SK-N-SH treated with all-trans-retinoic acid at 6 μM for 48 hours (cell line): ENCODE data around the gene DBNDD1.

ENCODE experiments used
- ATAC-seq: fragments of 200-7000 bp; cut with Tn5 transposase; 3 replicates; pipeline ENCODE4 v1.9.1; 2020; ENCODE audit warnings: mild to moderate bottlenecking, moderate library complexity
- BACH2 ChIP-seq: fragments of 250-450 bp; sonication (Bioruptor Pico); IDR thresholded peaks from 2 replicates; pipeline ENCODE4 v1.9.0; 2021; ENCODE audit warnings: mild to moderate bottlenecking, borderline replicate concordance
- CREB5 ChIP-seq: fragments of 250-450 bp; sonication (Bioruptor Pico); IDR thresholded peaks from 2 replicates; pipeline ENCODE4 v1.5.1; 2020; ENCODE audit warnings: low read depth, mild to moderate bottlenecking, moderate library complexity
- CSDC2 ChIP-seq: fragments of 250-450 bp; sonication (Bioruptor Pico); IDR thresholded peaks from 2 replicates; pipeline ENCODE4 v1.5.0; 2020; ENCODE audit warnings: mild to moderate bottlenecking, moderate library complexity
- CSRNP3 ChIP-seq: fragments of 250-450 bp; sonication (Bioruptor Pico); IDR thresholded peaks from 2 replicates; pipeline ENCODE4 v1.5.1; 2021; ENCODE audit warnings: mild to moderate bottlenecking, moderate library complexity
- PATZ1 ChIP-seq: fragments of 250-450 bp; sonication (Bioruptor Pico); IDR thresholded peaks from 2 replicates; pipeline ENCODE4 v1.8.0; 2020; ENCODE audit warnings: mild to moderate bottlenecking, moderate library complexity, borderline replicate concordance
- POU6F1 ChIP-seq: fragments of 250-450 bp; sonication (Bioruptor Pico); IDR thresholded peaks from 2 replicates; pipeline ENCODE4 v1.8.0; 2021; ENCODE audit warnings: low read depth, mild to moderate bottlenecking, moderate library complexity, borderline replicate concordance
- PPARA ChIP-seq: fragments of 250-450 bp; sonication (Bioruptor Pico); IDR thresholded peaks from 2 replicates; pipeline ENCODE4 v1.5.0; 2020; ENCODE audit warnings: mild to moderate bottlenecking, borderline replicate concordance
- RARB ChIP-seq: fragments of 250-450 bp; sonication (Bioruptor Pico); IDR thresholded peaks from 2 replicates; pipeline ENCODE4 v1.8.0; 2021; ENCODE audit warnings: mild to moderate bottlenecking, moderate library complexity
- SNAI2 ChIP-seq: fragments of 250-450 bp; sonication (Bioruptor Pico); IDR thresholded peaks from 2 replicates; pipeline ENCODE4 v1.5.0; 2020; ENCODE audit warnings: mild to moderate bottlenecking, moderate library complexity
- TOX ChIP-seq: fragments of 250-450 bp; sonication (Bioruptor Pico); IDR thresholded peaks from 2 replicates; pipeline ENCODE4 v1.8.0; 2021; ENCODE audit warnings: mild to moderate bottlenecking, moderate library complexity, borderline replicate concordance
- TSHZ2 ChIP-seq: fragments of 250-450 bp; sonication (Bioruptor Pico); IDR thresholded peaks from 2 replicates; pipeline ENCODE4 v1.5.0; 2020; ENCODE audit warnings: mild to moderate bottlenecking, moderate library complexity
- ZC3H10 ChIP-seq: fragments of 250-450 bp; sonication (Bioruptor Pico); IDR thresholded peaks from 2 replicates; pipeline ENCODE4 v1.5.1; 2021; ENCODE audit warnings: mild to moderate bottlenecking, moderate library complexity
- ZFP30 ChIP-seq: fragments of 450-650 bp; formaldehyde crosslinking; IDR thresholded peaks from 2 replicates; pipeline ENCODE4 v1.5.0; 2022; ENCODE audit warnings: mild to moderate bottlenecking, moderate library complexity
- ZNF565 ChIP-seq: fragments of 450-650 bp; formaldehyde crosslinking; conservative IDR thresholded peaks from 2 replicates; pipeline ENCODE4 v1.5.0; 2020; ENCODE audit warnings: low read depth, mild to moderate bottlenecking, moderate library complexity
- ZNF8 ChIP-seq: fragments of 450-650 bp; formaldehyde crosslinking; IDR thresholded peaks from 2 replicates; pipeline ENCODE4 v1.5.0; 2020; ENCODE audit warnings: mild to moderate bottlenecking, moderate library complexity

DBNDD1 gene

GRCh38 chr16:90031931-90032673 lies 12.8 kb upstream of the DBNDD1 start:
- no peak for ATAC-seq
- no peak for TF ChIP-seq ZC3H10 (CRISPR knock-in tag)
- TF ChIP-seq TSHZ2 (CRISPR knock-in tag) = no peak
- TF ChIP-seq CSDC2 (CRISPR knock-in tag) = no peak
- no peak for TF ChIP-seq POU6F1 (CRISPR knock-in tag)
- TF ChIP-seq TOX (CRISPR knock-in tag) = no peak
- TF ChIP-seq RARB (CRISPR knock-in tag) = no peak
- no peak for TF ChIP-seq SNAI2 (CRISPR knock-in tag)
- TF ChIP-seq CSRNP3 (CRISPR knock-in tag) = no peak
- no peak for TF ChIP-seq ZNF8
- TF ChIP-seq, all 23 proteins: peak for 0

- peak; percentile 61 for ATAC-seq
- TF ChIP-seq CREB5 (CRISPR knock-in tag) (no peak), ZNF8 (no peak), PATZ1 (CRISPR knock-in tag) (no peak), PPARA (CRISPR knock-in tag) (no peak), ZFP30 (CRISPR knock-in tag) (no peak), RARB (CRISPR knock-in tag) (no peak), TOX (CRISPR knock-in tag) (no peak), ZC3H10 (CRISPR knock-in tag) (no peak), POU6F1 (CRISPR knock-in tag) (no peak), ZNF565 (CRISPR knock-in tag) (no peak), CSRNP3 (CRISPR knock-in tag) (no peak), SNAI2 (CRISPR knock-in tag) (no peak), BACH2 (CRISPR knock-in tag) (no peak)
Observed at GRCh38 chr16:90031186-90031930, 12.1 kb upstream of the DBNDD1 start.
